Stomach (tissue), 9 donors: ENCODE measurements around the gene MRGPRX3. TPM values are rescaled to one million over a fixed set of nuclear protein-coding genes. Genes with fewer than 3 reads are reported as not detected.

Source experiments
- DNase-seq, 2 donors: peaks; one replicate each; pipeline versions ENCODE4 v3.0.0 to v3.0.0-alpha.2; 2013 to 2019
- H3K27ac ChIP-seq, 5 donors: fragments of 200-600 bp in 4 of 5; sonication (generic) in 4 of 5; one replicate each; pipeline ENCODE4 v1.5.1; 2013 to 2019; ENCODE audit warnings: mild to moderate bottlenecking in 1 of 5, moderate library complexity in 1 of 5
- H3K27me3 ChIP-seq, 3 donors: fragments of 200-600 bp; sonication (generic); one replicate each; pipeline ENCODE4 v1.5.1; 2017 to 2019; ENCODE audit warnings: mixed run types in 1 of 3
- H3K36me3 ChIP-seq, 4 donors: fragments of 200-600 bp; sonication (generic); 1 replicate in 3 of 4; 2 replicates in 1 of 4; pipeline ENCODE4 v1.5.1; 2016 to 2019
- H3K4me1 ChIP-seq, 4 donors: fragments of 200-600 bp; sonication (generic); one replicate each; pipeline ENCODE4 v1.5.1; 2016 to 2019
- H3K4me3 ChIP-seq, 4 donors: fragments of 200-600 bp; sonication (generic) in 3 of 4; one replicate each; pipeline ENCODE4 v1.5.1; 2016 to 2019; ENCODE audit warnings: mild to moderate bottlenecking in 1 of 4
- H3K9me3 ChIP-seq, 4 donors: fragments of 200-600 bp; sonication (generic); one replicate each; pipeline ENCODE4 v1.5.1; 2016 to 2019
- EP300 ChIP-seq: sonication (generic); formaldehyde crosslinking; IDR thresholded peaks from one replicate; pipeline ENCODE4 v1.6.1; 2017; ENCODE audit warnings: antibody characterized with exemption
- POLR2A ChIP-seq, 4 donors: fragments of 450-650 bp; IDR thresholded peaks; one replicate each; pipeline ENCODE4 v1.6.1; 2016; ENCODE audit warnings: antibody characterized with exemption in 4 of 4, control low read depth in 2 of 4, mild to moderate bottlenecking in 1 of 4, moderate library complexity in 1 of 4
- POLR2AphosphoS5 ChIP-seq, 3 donors: sonication (generic); formaldehyde crosslinking; IDR thresholded peaks; one replicate each; pipeline ENCODE4 v1.6.1; 2016; ENCODE audit warnings: antibody characterized with exemption in 3 of 3
- WGBS, 5 donors: extraction: QIAGEN DNeasy Blood & Tissue Kit in 3 of 5; methylation state at CpG; one replicate each; pipeline versions ENCODE4 v1.1.5 to v1.1.7; 2013 to 2018; 5-methylcytosine and 5-hydroxymethylcytosine counted together
- intact Hi-C: fragments of 100-400 bp; cut with DNase I; formaldehyde crosslinking; loops from one replicate; pipeline ENCODE4 v1.15.1; 2023; ENCODE audit warnings: low total_unique reads
- polyA plus RNA-seq, 3 donors: library from polyadenylated mRNA; stranded (reverse); fragments of 200-250 nt; gene quantifications; one replicate each; pipeline ENCODE4 v1.2.3, GENCODE V29; 2013
- small RNA-seq, 4 donors: library from RNA; depleted of rRNA; stranded (forward); fragments of <200 nt; gene quantifications; one replicate each; pipeline ENCODE3, GENCODE V24; 2016
- total RNA-seq, 5 donors: library from RNA; depleted of rRNA; stranded (reverse); fragments of >200 nt; gene quantifications; one replicate each; pipeline versions ENCODE4 v1.1.0 to v1.2.3, GENCODE V29; 2014 to 2016
- TF ChIP-seq, protein P1 (sequence below), 7 experiments: fragments of 450-650 bp in 4 of 7; fragments of 200-600 bp in 3 of 7; sonication (generic) in 3 of 7; IDR thresholded peaks; one replicate each; pipeline ENCODE4 v1.5.1; 2016 to 2019; ENCODE audit warnings: antibody characterized with exemption in 7 of 7, control low read depth in 2 of 7, mild to moderate bottlenecking in 1 of 7
- donor health status: healthy with polysubstance abuse.
- donor health status: Bipolar disorder and iron deficiency.
- donor health status: healthy.

The MRGPRX3 gene
- total and polyA plus RNA-seq, 8 donors = 1.2 TPM; not detected in 7

DNA sequence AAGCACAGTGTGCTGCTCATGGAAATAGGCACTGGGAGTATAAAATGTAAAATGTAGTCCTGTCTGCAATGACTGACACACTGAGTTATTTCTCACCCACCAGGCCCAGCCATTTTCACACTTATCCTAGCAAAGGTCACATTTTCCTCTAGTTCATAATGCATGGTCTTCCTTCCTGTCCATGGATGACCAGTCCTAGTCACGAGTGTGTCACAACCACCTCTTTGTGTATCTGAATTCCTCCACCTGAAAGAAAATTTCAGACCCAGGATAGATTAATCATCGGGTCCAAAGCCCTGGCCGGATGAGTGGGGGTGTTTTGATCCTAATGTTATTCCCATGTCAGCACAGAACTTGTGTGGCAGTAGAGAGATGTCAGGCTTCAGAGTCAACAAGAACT lies 40.3 kb downstream of the MRGPRX3 start, which contains the start of gene MRGPRX4:
Gene MRGPRX4 (plus strand): TSS at position 172 of the 400 bp plus-strand sequence. CDS start 420 bp downstream, outside the sequence.
- peaks cover 0 to 18% (median 0%) of the 10 kb centered on the region in 3 donors for H3K27me3 ChIP-seq
- no peak within 1 kb of the TSS for H3K4me3 ChIP-seq
- H3K36me3 ChIP-seq = no peaks in the 10 kb centered on the region
- no peaks in the 10 kb centered on the region for H3K4me1 ChIP-seq
- no peak for DNase-seq
- no peaks in the 10 kb centered on the region for H3K9me3 ChIP-seq
- intact Hi-C loops = no loop called here
- no peak for TF ChIP-seq POLR2A (IDR thresholded peaks at IDR 0.05)
- no peak for TF ChIP-seq EP300
- TF ChIP-seq POLR2AphosphoS5 (IDR thresholded peaks at IDR 0.05) = no peak
- TF ChIP-seq, protein P1, sequence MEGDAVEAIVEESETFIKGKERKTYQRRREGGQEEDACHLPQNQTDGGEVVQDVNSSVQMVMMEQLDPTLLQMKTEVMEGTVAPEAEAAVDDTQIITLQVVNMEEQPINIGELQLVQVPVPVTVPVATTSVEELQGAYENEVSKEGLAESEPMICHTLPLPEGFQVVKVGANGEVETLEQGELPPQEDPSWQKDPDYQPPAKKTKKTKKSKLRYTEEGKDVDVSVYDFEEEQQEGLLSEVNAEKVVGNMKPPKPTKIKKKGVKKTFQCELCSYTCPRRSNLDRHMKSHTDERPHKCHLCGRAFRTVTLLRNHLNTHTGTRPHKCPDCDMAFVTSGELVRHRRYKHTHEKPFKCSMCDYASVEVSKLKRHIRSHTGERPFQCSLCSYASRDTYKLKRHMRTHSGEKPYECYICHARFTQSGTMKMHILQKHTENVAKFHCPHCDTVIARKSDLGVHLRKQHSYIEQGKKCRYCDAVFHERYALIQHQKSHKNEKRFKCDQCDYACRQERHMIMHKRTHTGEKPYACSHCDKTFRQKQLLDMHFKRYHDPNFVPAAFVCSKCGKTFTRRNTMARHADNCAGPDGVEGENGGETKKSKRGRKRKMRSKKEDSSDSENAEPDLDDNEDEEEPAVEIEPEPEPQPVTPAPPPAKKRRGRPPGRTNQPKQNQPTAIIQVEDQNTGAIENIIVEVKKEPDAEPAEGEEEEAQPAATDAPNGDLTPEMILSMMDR (IDR thresholded peaks at IDR 0.05) = no peak
- no peak within 1 kb of the TSS for H3K27ac ChIP-seq
- 65 to 80% (median 74%) methylated on average over 3 of the region's 3 CpGs for WGBS, 5 donors

DNA sequence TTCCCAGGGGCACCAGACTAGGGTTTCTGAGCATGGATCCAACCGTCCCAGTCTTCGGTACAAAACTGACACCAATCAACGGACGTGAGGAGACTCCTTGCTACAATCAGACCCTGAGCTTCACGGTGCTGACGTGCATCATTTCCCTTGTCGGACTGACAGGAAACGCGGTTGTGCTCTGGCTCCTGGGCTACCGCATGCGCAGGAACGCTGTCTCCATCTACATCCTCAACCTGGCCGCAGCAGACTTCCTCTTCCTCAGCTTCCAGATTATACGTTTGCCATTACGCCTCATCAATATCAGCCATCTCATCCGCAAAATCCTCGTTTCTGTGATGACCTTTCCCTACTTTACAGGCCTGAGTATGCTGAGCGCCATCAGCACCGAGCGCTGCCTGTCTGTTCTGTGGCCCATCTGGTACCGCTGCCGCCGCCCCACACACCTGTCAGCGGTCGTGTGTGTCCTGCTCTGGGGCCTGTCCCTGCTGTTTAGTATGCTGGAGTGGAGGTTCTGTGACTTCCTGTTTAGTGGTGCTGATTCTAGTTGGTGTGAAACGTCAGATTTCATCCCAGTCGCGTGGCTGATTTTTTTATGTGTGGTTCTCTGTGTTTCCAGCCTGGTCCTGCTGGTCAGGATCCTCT lies 41.0 kb downstream of the MRGPRX3 start:
- H3K9me3 ChIP-seq = no peaks in the 10 kb centered on the region
- DNase-seq = no peak
- 83 to 91% (median 89%) methylated on average over 28 of the region's 28 CpGs for WGBS, 5 donors
- H3K36me3 ChIP-seq = no peaks in the 10 kb centered on the region
- H3K27me3 ChIP-seq = peaks cover 0 to 25% (median 0%) of the 10 kb centered on the region in 3 donors
- no peak for TF ChIP-seq EP300
- no peak overlapping the region for H3K27ac ChIP-seq
- intact Hi-C loops = no loop called here
- H3K4me1 ChIP-seq = no peaks in the 10 kb centered on the region
- H3K4me3 ChIP-seq = no peak overlapping the region

Small RNA genes lying within 50 kb of the gene (small RNA-seq; reads per million reads assigned to genes)
- gene HIGD1AP5 = 0 reads per million in 4 donors

Other genes with a start within 250 kb of the MRGPRX3 start
- 100 to 1,000 TPM in 1 of 5 donors, 10 to 100 TPM in 2, 1 to 10 TPM in 1, not detected in 1; 9.3 to 158 (median 20.5) TPM for gene SERGEF, start 119.5 kb upstream of the MRGPRX3 start, total RNA-seq
- 100 to 1,000 TPM in 1 of 3 donors, 10 to 100 TPM in 2; 73.5 to 101 (median 86.0) TPM for gene SERGEF, start 119.5 kb upstream of the MRGPRX3 start, polyA plus RNA-seq
- gene TPH1, start 86.3 kb upstream of the MRGPRX3 start, total RNA-seq = 10 to 100 TPM in 2 of 5 donors, 1 to 10 TPM in 2, not detected in 1; 2.3 to 23.1 (median 11.2) TPM
- 1 to 10 TPM in 2 of 3 donors, under 1 TPM in 1; 0.75 to 3.1 (median 1.5) TPM for gene TPH1, start 86.3 kb upstream of the MRGPRX3 start, polyA plus RNA-seq
- 10 to 100 TPM in 2 of 5 donors, 1 to 10 TPM in 3; 2.0 to 20.2 (median 5.8) TPM for gene SAAL1, start 26.5 kb upstream of the MRGPRX3 start, total RNA-seq
- gene SAAL1, start 26.5 kb upstream of the MRGPRX3 start, polyA plus RNA-seq = 10 to 100 TPM; 10.1 to 11.9 (median 11.5) TPM
- gene MRGPRX4, start 40.3 kb downstream of the MRGPRX3 start, total RNA-seq = not detected
- gene MRGPRX4, start 40.3 kb downstream of the MRGPRX3 start, polyA plus RNA-seq = not detected
- not detected for gene SAA4, start 104.2 kb downstream of the MRGPRX3 start, total RNA-seq
- gene SAA4, start 104.2 kb downstream of the MRGPRX3 start, polyA plus RNA-seq = 1 to 10 TPM in 1 of 3 donors, not detected in 2; 1.6 TPM
- gene SAA2, start 116.1 kb downstream of the MRGPRX3 start, total RNA-seq = 10 to 100 TPM in 1 of 5 donors, 1 to 10 TPM in 2, not detected in 2; 2.7 to 60.7 (median 5.2) TPM
- 10 to 100 TPM in 2 of 3 donors, 1 to 10 TPM in 1; 6.3 to 98.2 (median 42.1) TPM for gene SAA2, start 116.1 kb downstream of the MRGPRX3 start, polyA plus RNA-seq
- gene SAA1, start 133.7 kb downstream of the MRGPRX3 start, total RNA-seq = 10 to 100 TPM in 1 of 5 donors, 1 to 10 TPM in 1, not detected in 3; 2.7 to 13.9 TPM
- gene SAA1, start 133.7 kb downstream of the MRGPRX3 start, polyA plus RNA-seq = 100 to 1,000 TPM in 2 of 3 donors, 10 to 100 TPM in 1; 27.5 to 289 (median 171) TPM
- gene HPS5, start 189.6 kb downstream of the MRGPRX3 start, total RNA-seq = 10 to 100 TPM in 3 of 5 donors, 1 to 10 TPM in 2; 5.2 to 61.3 (median 44.2) TPM
- 1 to 10 TPM; 5.5 to 7.2 (median 6.3) TPM for gene HPS5, start 189.6 kb downstream of the MRGPRX3 start, polyA plus RNA-seq
- gene GTF2H1, start 190.0 kb downstream of the MRGPRX3 start, total RNA-seq = 10 to 100 TPM in 4 of 5 donors, 1 to 10 TPM in 1; 7.8 to 76.4 (median 54.3) TPM
- gene GTF2H1, start 190.0 kb downstream of the MRGPRX3 start, polyA plus RNA-seq = 10 to 100 TPM; 16.1 to 25.1 (median 23.5) TPM